Skeletal muscle tissue (tissue), 4 donors: ENCODE measurements around the gene ELMO1. TPM values are rescaled to one million over a fixed set of nuclear protein-coding genes. Genes with fewer than 3 reads are reported as not detected.

Experiments
- H3K27ac ChIP-seq: one replicate; pipeline ENCODE4 v1.7.0; 2013; ENCODE audit warnings: mild to moderate bottlenecking, low read depth, low read length, inconsistent platforms
- H3K27me3 ChIP-seq, 3 donors: one replicate each; pipeline ENCODE4 v1.7.0; 2013; ENCODE audit warnings: low read length in 3 of 3; ENCODE audit not compliant: control insufficient read depth in 3 of 3, insufficient read depth in 3 of 3
- H3K36me3 ChIP-seq, 3 donors: one replicate each; pipeline ENCODE4 v1.7.0; 2013; ENCODE audit warnings: low read length in 3 of 3; ENCODE audit not compliant: control insufficient read depth in 3 of 3, insufficient read depth in 3 of 3
- H3K4me1 ChIP-seq, 3 donors: one replicate each; pipeline ENCODE4 v1.7.0; 2013; ENCODE audit warnings: low read length in 3 of 3, mild to moderate bottlenecking in 3 of 3; ENCODE audit not compliant: control insufficient read depth in 3 of 3, insufficient read depth in 3 of 3
- H3K4me3 ChIP-seq, 3 donors: one replicate each; pipeline ENCODE4 v1.7.0; 2013; ENCODE audit warnings: low read length in 3 of 3
- H3K9ac ChIP-seq, 3 donors: one replicate each; pipeline ENCODE4 v1.7.0; 2013; ENCODE audit warnings: low read length in 3 of 3, mild to moderate bottlenecking in 3 of 3, moderate library complexity in 2 of 3, low read depth in 1 of 3
- H3K9me3 ChIP-seq, 3 donors: one replicate each; pipeline ENCODE4 v1.7.0; 2013; ENCODE audit warnings: low read length in 3 of 3; ENCODE audit not compliant: control insufficient read depth in 3 of 3
- total RNA-seq: library from RNA; depleted of rRNA; stranded (reverse); fragments of >200 nt; gene quantifications from one replicate; pipeline ENCODE4 v1.2.3, GENCODE V29; 2014
- donor health status: Osteomylitis.

ELMO1 gene
- total RNA-seq, 1 donor from 2014 or later = 52.7 TPM

GRCh38 chr7:36881233-36881874, 567.3 kb downstream of the ELMO1 start:
- no peaks in the 10 kb centered on the region for H3K4me1 ChIP-seq
- H3K4me3 ChIP-seq = no peak overlapping the region
- no peaks in the 10 kb centered on the region for H3K36me3 ChIP-seq
- no peaks in the 10 kb centered on the region for H3K27me3 ChIP-seq
- H3K27ac ChIP-seq = no peak overlapping the region
- no peaks in the 10 kb centered on the region for H3K9me3 ChIP-seq
- H3K9ac ChIP-seq = no peak overlapping the region

- Histone ChIP-seq H3K9me3 (no peaks in the 10 kb centered on the region), H3K36me3 (no peaks in the 10 kb centered on the region), H3K27ac (no peak overlapping the region), H3K4me1 (no peaks in the 10 kb centered on the region), H3K9ac (no peak overlapping the region), H3K27me3 (no peaks in the 10 kb centered on the region), H3K4me3 (no peak overlapping the region)
These were observed 568.6 kb downstream of the ELMO1 start for GRCh38 chr7:36880108-36880507.

GRCh38 chr7:36879021-36879420, 569.6 kb downstream of the ELMO1 start:
- Histone ChIP-seq H3K27me3 (no peaks in the 10 kb centered on the region), H3K9me3 (no peaks in the 10 kb centered on the region), H3K36me3 (no peaks in the 10 kb centered on the region), H3K4me1 (no peaks in the 10 kb centered on the region), H3K27ac (no peak overlapping the region), H3K4me3 (no peak overlapping the region), H3K9ac (no peak overlapping the region)

- no peaks in the 10 kb centered on the region for H3K27me3 ChIP-seq
- H3K4me3 ChIP-seq = no peak overlapping the region
- H3K27ac ChIP-seq = no peak overlapping the region
- H3K9ac ChIP-seq = no peak overlapping the region
- no peaks in the 10 kb centered on the region for H3K36me3 ChIP-seq
- no peaks in the 10 kb centered on the region for H3K4me1 ChIP-seq
- no peaks in the 10 kb centered on the region for H3K9me3 ChIP-seq
These were observed 570.4 kb downstream of the ELMO1 start for GRCh38 chr7:36878288-36878687.

GRCh38 chr7:36875794-36876193, 572.9 kb downstream of the ELMO1 start:
- no peaks in the 10 kb centered on the region for H3K4me1 ChIP-seq
- no peaks in the 10 kb centered on the region for H3K9me3 ChIP-seq
- H3K9ac ChIP-seq = no peak overlapping the region
- no peak overlapping the region for H3K4me3 ChIP-seq
- H3K36me3 ChIP-seq = no peaks in the 10 kb centered on the region
- no peaks in the 10 kb centered on the region for H3K27me3 ChIP-seq
- H3K27ac ChIP-seq = no peak overlapping the region

GRCh38 chr7:36874041-36874440, 574.6 kb downstream of the ELMO1 start:
- Histone ChIP-seq H3K27me3 (no peaks in the 10 kb centered on the region), H3K4me3 (no peak overlapping the region), H3K27ac (no peak overlapping the region), H3K36me3 (peaks cover 0 to 5% (median 0%) of the 10 kb centered on the region in 3 donors), H3K9me3 (no peaks in the 10 kb centered on the region), H3K9ac (no peak overlapping the region), H3K4me1 (no peaks in the 10 kb centered on the region)

- Histone ChIP-seq H3K4me1 (no peaks in the 10 kb centered on the region), H3K4me3 (no peak overlapping the region), H3K9ac (no peak overlapping the region), H3K9me3 (no peaks in the 10 kb centered on the region), H3K27ac (no peak overlapping the region), H3K36me3 (peaks cover 0 to 8% (median 0%) of the 10 kb centered on the region in 3 donors), H3K27me3 (no peaks in the 10 kb centered on the region)
These were observed 576.8 kb downstream of the ELMO1 start for GRCh38 chr7:36871863-36872262.

GRCh38 chr7:36871355-36871738, 577.3 kb downstream of the ELMO1 start:
- H3K4me1 ChIP-seq = no peaks in the 10 kb centered on the region
- no peaks in the 10 kb centered on the region for H3K27me3 ChIP-seq
- no peak overlapping the region for H3K4me3 ChIP-seq
- H3K27ac ChIP-seq = no peak overlapping the region
- H3K36me3 ChIP-seq = peaks cover 0 to 8% (median 0%) of the 10 kb centered on the region in 3 donors
- H3K9ac ChIP-seq = no peak overlapping the region
- no peaks in the 10 kb centered on the region for H3K9me3 ChIP-seq

GRCh38 chr7:36870625-36871354, 577.9 kb downstream of the ELMO1 start:
- Histone ChIP-seq H3K4me1 (no peaks in the 10 kb centered on the region), H3K27me3 (no peaks in the 10 kb centered on the region), H3K9me3 (no peaks in the 10 kb centered on the region), H3K27ac (no peak overlapping the region), H3K36me3 (peaks cover 0 to 8% (median 0%) of the 10 kb centered on the region in 3 donors), H3K4me3 (no peak overlapping the region), H3K9ac (no peak overlapping the region)

GRCh38 chr7:36868727-36869411, 579.8 kb downstream of the ELMO1 start:
- H3K4me3 ChIP-seq = no peak overlapping the region
- H3K27me3 ChIP-seq = no peaks in the 10 kb centered on the region
- no peak overlapping the region for H3K9ac ChIP-seq
- H3K27ac ChIP-seq = no peak overlapping the region
- H3K9me3 ChIP-seq = no peaks in the 10 kb centered on the region
- H3K36me3 ChIP-seq = peaks cover 0 to 12% (median 0%) of the 10 kb centered on the region in 3 donors
- no peaks in the 10 kb centered on the region for H3K4me1 ChIP-seq
